Measurements from ENCODE around the gene CACNA2D3.

GRCh38 chr3:55066551-55067047 lies 944.2 kb downstream of the CACNA2D3 start:
- TF ChIP-seq CTCF (IDR thresholded peaks at IDR 0.05; ENCODE audit: poor library complexity, severe bottlenecking): no peak
- TF ChIP-seq REST (IDR thresholded peaks at IDR 0.05; ENCODE audit: borderline replicate concordance): no peak

All from neural cell (in vitro differentiated cells).